ENCODE results near the gene WNT11.

Gene WNT11

GRCh38 chr11:76203131-76203925, 3.0 kb downstream of the WNT11 start:
- Histone ChIP-seq H3K79me2 (ENCODE audit: low read length) (no peaks in the 10 kb centered on the region), H3K4me1 (ENCODE audit: low read length) (0 out of 2 replicates have a peak, but pooled peaks cover 3% of the 10 kb centered on the region), H3K27me3 (replicated peaks; ENCODE audit: insufficient read depth, low read length) (peaks cover 31% of the 10 kb centered on the region), H3K9me2 (replicated peaks; ENCODE audit: insufficient read depth, low read length) (no peaks in the 10 kb centered on the region), H3K9me3 (replicated peaks; ENCODE audit: insufficient read depth, low read length) (no peaks in the 10 kb centered on the region), H3K4me3 (ENCODE audit: low read length) (no peak overlapping the region), H3K36me3 (replicated peaks; ENCODE audit: insufficient read depth, low read length) (no peaks in the 10 kb centered on the region), H3K4me2 (ENCODE audit: low read depth, low read length) (no peak overlapping the region), H3K9ac (ENCODE audit: low read length) (no peak overlapping the region), H4K20me1 (ENCODE audit: insufficient read depth, low read length) (no peaks in the 10 kb centered on the region), H2AFZ (ENCODE audit: low read length) (no peak overlapping the region), H3F3A (ENCODE audit: insufficient read depth, low read length) (0 out of 2 replicates have a peak, but pooled peaks cover 3% of the 10 kb centered on the region), H3K27ac (ENCODE audit: low read length) (no peak overlapping the region)
- no peak for TF ChIP-seq EZH2phosphoT487 (IDR thresholded peaks at IDR 0.05; ENCODE audit: low read length)
- no peak for TF ChIP-seq EZH2 (optimal IDR thresholded peaks at IDR 0.05; ENCODE audit: low read depth, low read length)
- no peak for TF ChIP-seq CTCF (IDR thresholded peaks at IDR 0.05; ENCODE audit: low read length)
- DNase-seq = no peak

GRCh38 chr11:76201672-76202412, 4.5 kb downstream of the WNT11 start:
- Histone ChIP-seq H3K9ac (ENCODE audit: low read length) (no peak overlapping the region), H3F3A (ENCODE audit: insufficient read depth, low read length) (no peaks in the 10 kb centered on the region), H3K9me3 (replicated peaks; ENCODE audit: insufficient read depth, low read length) (no peaks in the 10 kb centered on the region), H3K79me2 (ENCODE audit: low read length) (no peaks in the 10 kb centered on the region), H3K9me2 (replicated peaks; ENCODE audit: insufficient read depth, low read length) (no peaks in the 10 kb centered on the region), H3K36me3 (replicated peaks; ENCODE audit: insufficient read depth, low read length) (no peaks in the 10 kb centered on the region), H3K4me1 (ENCODE audit: low read length) (no peaks in the 10 kb centered on the region), H3K27me3 (replicated peaks; ENCODE audit: insufficient read depth, low read length) (peaks cover 31% of the 10 kb centered on the region), H3K27ac (ENCODE audit: low read length) (no peak overlapping the region), H3K4me3 (ENCODE audit: low read length) (no peak overlapping the region), H3K4me2 (ENCODE audit: low read depth, low read length) (no peak overlapping the region), H4K20me1 (ENCODE audit: insufficient read depth, low read length) (no peaks in the 10 kb centered on the region), H2AFZ (ENCODE audit: low read length) (no peak overlapping the region)
- no peak for DNase-seq
- no peak for TF ChIP-seq EZH2phosphoT487 (IDR thresholded peaks at IDR 0.05; ENCODE audit: low read length)
- TF ChIP-seq CTCF (IDR thresholded peaks at IDR 0.05; ENCODE audit: low read length) = no peak
- TF ChIP-seq EZH2 (optimal IDR thresholded peaks at IDR 0.05; ENCODE audit: low read depth, low read length) = no peak

- H3K9me3 ChIP-seq (replicated peaks; ENCODE audit: insufficient read depth, low read length) = no peaks in the 10 kb centered on the region
- DNase-seq = no peak
- H3K4me2 ChIP-seq (ENCODE audit: low read depth, low read length) = no peak overlapping the region
- no peaks in the 10 kb centered on the region for H3K4me1 ChIP-seq (ENCODE audit: low read length)
- H2AFZ ChIP-seq (ENCODE audit: low read length) = no peak overlapping the region
- H4K20me1 ChIP-seq (ENCODE audit: insufficient read depth, low read length) = no peaks in the 10 kb centered on the region
- H3K27ac ChIP-seq (ENCODE audit: low read length) = no peak overlapping the region
- H3K9me2 ChIP-seq (replicated peaks; ENCODE audit: insufficient read depth, low read length) = no peaks in the 10 kb centered on the region
- no peaks in the 10 kb centered on the region for H3F3A ChIP-seq (ENCODE audit: insufficient read depth, low read length)
- H3K27me3 ChIP-seq (replicated peaks; ENCODE audit: insufficient read depth, low read length) = peaks cover 25% of the 10 kb centered on the region
- no peaks in the 10 kb centered on the region for H3K79me2 ChIP-seq (ENCODE audit: low read length)
- no peaks in the 10 kb centered on the region for H3K36me3 ChIP-seq (replicated peaks; ENCODE audit: insufficient read depth, low read length)
- no peak overlapping the region for H3K9ac ChIP-seq (ENCODE audit: low read length)
- no peak overlapping the region for H3K4me3 ChIP-seq (ENCODE audit: low read length)
- TF ChIP-seq EZH2 (optimal IDR thresholded peaks at IDR 0.05; ENCODE audit: low read depth, low read length) (no peak), EZH2phosphoT487 (IDR thresholded peaks at IDR 0.05; ENCODE audit: low read length) (no peak), CTCF (IDR thresholded peaks at IDR 0.05; ENCODE audit: low read length) (no peak)
Observed at GRCh38 chr11:76201056-76201455, 5.2 kb downstream of the WNT11 start.

Measured in MM.1S (cell line).